Measurements from ENCODE around the gene MAP4K2. TPM values are rescaled to one million over a fixed set of nuclear protein-coding genes. Genes with fewer than 3 reads are reported as not detected.
"Not testable (repeated sequence)": the region's sequence is repeated elsewhere in the genome, so short reads cannot be mapped to it uniquely, and the experiment has no call there.

Gene MAP4K2
- total and polyA plus RNA-seq, 4 donors = 5.4 to 29.6 (median 11.1) TPM

DNA sequence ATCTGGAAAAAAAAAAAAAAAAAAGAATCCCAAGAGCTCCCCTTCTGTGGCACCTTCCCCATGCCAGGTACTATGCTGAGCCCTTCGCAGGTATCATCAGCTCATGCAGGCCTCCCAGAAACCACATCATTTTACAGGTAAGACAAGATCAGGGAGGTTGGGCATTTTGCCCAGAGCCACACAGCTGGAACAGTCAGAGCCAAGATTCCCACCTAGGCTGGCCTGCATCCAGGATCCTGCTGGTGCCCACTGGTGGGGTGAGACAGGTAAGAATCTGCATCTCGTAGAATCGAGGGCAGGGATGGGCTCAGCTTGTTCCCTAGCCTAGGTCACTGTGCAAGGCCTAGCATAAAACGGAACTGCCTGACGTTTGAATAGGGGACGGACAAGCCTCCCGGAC, 23.0 kb upstream of the MAP4K2 start:
- Histone ChIP-seq H3K9me3 (ENCODE audit: control insufficient read depth, low read length) (no peaks in the 10 kb centered on the region), H3K27ac (ENCODE audit: low read depth in 1 of 2, low read length in 2 of 2) (no peak overlapping the region), H3K4me3 (ENCODE audit: low read length in 2 of 2) (no peak overlapping the region), H3K36me3 (ENCODE audit: control insufficient read depth in 1 of 2, insufficient read depth in 2 of 2, low read length in 1 of 2) (no peaks in the 10 kb centered on the region), H3K27me3 (ENCODE audit: control insufficient read depth in 1 of 2, insufficient read depth in 2 of 2, low read length in 1 of 2) (no peaks in the 10 kb centered on the region), H3K4me1 (ENCODE audit: control insufficient read depth in 1 of 2, insufficient read depth in 2 of 2, low read length in 2 of 2) (no peaks in the 10 kb centered on the region)
- 85 to 97% methylated on average over 7 of the region's 7 CpGs for WGBS, 2 donors
- intact Hi-C loops (cut with DNase I) = no loop called here
- DNase-seq (no peak), ATAC-seq (ENCODE audit: low FRiP score) (no peak)

DNA sequence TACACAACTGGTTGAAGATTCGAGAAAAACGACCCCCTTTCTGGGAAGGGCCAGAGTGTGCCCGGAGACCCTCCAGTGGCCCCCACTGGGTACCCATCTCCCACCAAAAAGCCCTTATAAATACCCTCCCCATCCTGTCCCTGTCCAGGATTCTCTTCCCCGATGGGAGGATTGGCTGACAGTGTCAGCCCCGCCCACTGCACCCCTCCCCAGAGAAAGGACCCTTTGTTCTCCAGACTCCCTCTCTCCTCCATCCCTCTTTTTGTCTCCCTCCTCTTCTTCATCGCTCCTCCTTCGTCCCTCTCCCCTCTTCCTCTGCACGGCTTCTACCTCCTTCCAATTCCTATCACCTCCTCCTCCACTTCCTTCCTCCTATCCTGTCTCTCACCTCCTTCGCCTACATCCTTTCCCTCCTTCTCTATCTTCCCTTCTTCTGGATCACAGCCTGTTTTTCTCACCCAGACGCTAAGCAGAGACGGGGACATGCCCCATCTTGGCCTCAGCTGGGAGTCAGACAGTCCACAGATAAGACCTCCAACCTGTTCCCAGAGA, 20.6 kb upstream of the MAP4K2 start:
- H3K36me3 ChIP-seq (ENCODE audit: control insufficient read depth in 1 of 2, insufficient read depth in 2 of 2, low read length in 1 of 2) = no peaks in the 10 kb centered on the region
- no peak for ATAC-seq (ENCODE audit: low FRiP score)

DNA sequence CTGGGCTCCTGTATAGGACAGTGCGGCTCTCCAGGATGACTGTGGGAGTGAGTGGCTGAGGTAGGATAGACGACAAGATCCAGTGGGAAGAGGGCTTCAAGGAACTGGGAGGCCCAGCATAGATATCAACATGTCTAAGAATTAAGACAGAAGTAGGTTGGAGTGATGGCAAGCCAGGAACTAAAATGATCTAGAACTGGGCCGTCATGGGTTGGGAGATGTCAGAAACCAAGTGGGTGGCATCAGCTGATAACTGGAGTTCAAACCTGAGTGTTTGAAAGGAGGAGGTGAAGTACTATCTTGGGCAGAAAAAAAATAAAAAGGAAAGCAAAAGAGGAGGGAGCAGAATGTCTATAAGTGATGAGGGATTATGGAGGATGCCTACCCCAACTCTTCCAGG, 14.5 kb upstream of the MAP4K2 start:
- intact Hi-C loops (cut with DNase I) = no loop called here
- WGBS, 2 donors = 85 to 86% methylated on average over 3 of the region's 3 CpGs
- Histone ChIP-seq H3K4me3 (ENCODE audit: low read length in 2 of 2) (no peak overlapping the region), H3K9me3 (ENCODE audit: control insufficient read depth, low read length) (no peaks in the 10 kb centered on the region), H3K27ac (ENCODE audit: low read depth in 1 of 2, low read length in 2 of 2) (no peak overlapping the region), H3K27me3 (ENCODE audit: control insufficient read depth in 1 of 2, insufficient read depth in 2 of 2, low read length in 1 of 2) (no peaks in the 10 kb centered on the region), H3K36me3 (ENCODE audit: control insufficient read depth in 1 of 2, insufficient read depth in 2 of 2, low read length in 1 of 2) (no peaks in the 10 kb centered on the region), H3K4me1 (ENCODE audit: control insufficient read depth in 1 of 2, insufficient read depth in 2 of 2, low read length in 2 of 2) (no peaks in the 10 kb centered on the region)
- DNase-seq = no peak
- no peak for ATAC-seq (ENCODE audit: low FRiP score)

More for the DNA sequence above, 20.6 kb upstream of the MAP4K2 start:
- H3K27me3 ChIP-seq (ENCODE audit: control insufficient read depth in 1 of 2, insufficient read depth in 2 of 2, low read length in 1 of 2) = no peaks in the 10 kb centered on the region
- no peak for DNase-seq
- no peak overlapping the region for H3K27ac ChIP-seq (ENCODE audit: low read depth in 1 of 2, low read length in 2 of 2)
- intact Hi-C loops (cut with DNase I) = no loop called here
- no peak overlapping the region for H3K4me3 ChIP-seq (ENCODE audit: low read length in 2 of 2)
- H3K9me3 ChIP-seq (ENCODE audit: control insufficient read depth, low read length) = no peaks in the 10 kb centered on the region
- H3K4me1 ChIP-seq (ENCODE audit: control insufficient read depth in 1 of 2, insufficient read depth in 2 of 2, low read length in 2 of 2) = no peaks in the 10 kb centered on the region
- WGBS, 2 donors = 68 to 80% methylated on average over 11 of the region's 11 CpGs

DNA sequence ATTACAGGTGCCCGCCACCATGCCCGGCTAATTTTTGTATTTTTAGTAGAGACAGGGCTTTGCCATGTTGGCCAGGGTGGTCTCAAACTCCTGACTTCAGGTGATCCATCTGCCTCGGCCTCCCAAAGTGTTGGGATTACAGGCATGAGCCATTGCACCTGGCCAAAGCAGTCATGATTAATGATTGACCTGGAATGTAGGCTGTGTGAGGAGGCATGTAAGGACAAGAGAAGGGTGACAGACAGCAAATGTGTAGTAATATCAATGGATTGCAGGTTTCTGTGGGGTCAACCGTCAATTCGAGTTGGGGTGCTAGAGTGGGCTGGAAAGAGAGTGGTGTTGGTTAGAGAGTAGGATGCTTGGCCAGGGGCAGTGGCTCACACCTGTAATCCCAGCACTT, 12.4 kb upstream of the MAP4K2 start:
- H3K4me3 ChIP-seq (ENCODE audit: low read length in 2 of 2); H3K27ac ChIP-seq (ENCODE audit: low read depth in 1 of 2, low read length in 2 of 2); H3K9me3 ChIP-seq (ENCODE audit: control insufficient read depth, low read length); intact Hi-C loops (cut with DNase I); ATAC-seq (ENCODE audit: low FRiP score); H3K36me3 ChIP-seq (ENCODE audit: control insufficient read depth in 1 of 2, insufficient read depth in 2 of 2, low read length in 1 of 2); H3K27me3 ChIP-seq (ENCODE audit: control insufficient read depth in 1 of 2, insufficient read depth in 2 of 2, low read length in 1 of 2); H3K4me1 ChIP-seq (ENCODE audit: control insufficient read depth in 1 of 2, insufficient read depth in 2 of 2, low read length in 2 of 2); DNase-seq: not testable (repeated sequence)
- 90 to 94% methylated on average over 5 of the region's 5 CpGs for WGBS, 2 donors

DNA sequence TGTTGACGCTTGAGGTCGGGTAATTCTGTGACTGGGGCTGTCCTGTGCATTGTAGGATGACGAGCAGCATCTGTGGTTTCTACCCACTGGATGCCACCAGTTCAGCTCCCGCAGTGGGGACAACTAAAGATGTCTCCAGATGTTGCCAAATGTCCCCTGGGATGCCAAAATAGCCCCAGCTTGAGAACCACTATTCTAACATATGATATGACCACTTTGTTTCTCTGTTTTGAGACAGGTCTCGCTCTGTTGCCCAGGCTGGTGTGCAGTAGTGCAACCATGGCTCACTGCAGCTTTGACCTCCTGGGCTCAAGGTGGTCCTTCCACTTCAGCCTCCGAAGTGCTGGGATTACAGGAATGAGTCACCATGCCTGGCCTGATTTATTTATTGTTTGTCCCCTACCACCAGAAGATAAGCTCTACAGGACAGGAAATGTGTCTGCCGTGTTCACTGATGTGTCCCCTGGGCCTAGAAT, 11.7 kb upstream of the MAP4K2 start:
- no peaks in the 10 kb centered on the region for H3K9me3 ChIP-seq (ENCODE audit: control insufficient read depth, low read length)
- no peaks in the 10 kb centered on the region for H3K27me3 ChIP-seq (ENCODE audit: control insufficient read depth in 1 of 2, insufficient read depth in 2 of 2, low read length in 1 of 2)
- no peaks in the 10 kb centered on the region for H3K4me1 ChIP-seq (ENCODE audit: control insufficient read depth in 1 of 2, insufficient read depth in 2 of 2, low read length in 2 of 2)
- no peak overlapping the region for H3K27ac ChIP-seq (ENCODE audit: low read depth in 1 of 2, low read length in 2 of 2)
- H3K36me3 ChIP-seq (ENCODE audit: control insufficient read depth in 1 of 2, insufficient read depth in 2 of 2, low read length in 1 of 2) = no peaks in the 10 kb centered on the region
- intact Hi-C loops (cut with DNase I) = no loop called here
- no peak for ATAC-seq (ENCODE audit: low FRiP score)
- 59 to 60% methylated on average over 7 of the region's 7 CpGs for WGBS, 2 donors
- no peak overlapping the region for H3K4me3 ChIP-seq (ENCODE audit: low read length in 2 of 2)
- DNase-seq = no peak

DNA sequence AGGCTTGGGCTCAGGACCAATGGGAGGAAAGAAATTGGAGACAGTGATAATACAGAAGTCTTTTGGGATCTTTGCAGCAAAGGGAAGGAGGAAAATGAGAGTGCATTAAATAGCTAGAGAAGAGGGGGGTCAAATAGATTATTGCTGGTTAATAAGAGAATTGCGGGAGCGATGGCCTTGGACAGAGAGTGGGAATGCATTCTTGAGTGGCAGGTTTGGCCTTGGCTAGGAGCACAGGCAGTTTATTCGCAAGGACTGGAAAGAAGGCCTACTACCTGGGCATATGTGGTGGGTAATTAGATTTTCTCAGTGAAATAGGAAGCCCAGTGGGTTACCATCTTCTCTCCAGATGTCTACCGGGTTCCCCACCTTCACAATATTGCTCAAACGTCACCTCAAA, 10.8 kb upstream of the MAP4K2 start:
- H3K4me3 ChIP-seq (ENCODE audit: low read length in 2 of 2) = no peak overlapping the region
- no peaks in the 10 kb centered on the region for H3K36me3 ChIP-seq (ENCODE audit: control insufficient read depth in 1 of 2, insufficient read depth in 2 of 2, low read length in 1 of 2)
- H3K9me3 ChIP-seq (ENCODE audit: control insufficient read depth, low read length) = no peaks in the 10 kb centered on the region
- H3K27me3 ChIP-seq (ENCODE audit: control insufficient read depth in 1 of 2, insufficient read depth in 2 of 2, low read length in 1 of 2) = no peaks in the 10 kb centered on the region
- no peak for ATAC-seq (ENCODE audit: low FRiP score)
- no peak for DNase-seq
- H3K27ac ChIP-seq (ENCODE audit: low read depth in 1 of 2, low read length in 2 of 2) = no peak overlapping the region
- 88 to 90% methylated on average over 5 of the region's 5 CpGs for WGBS, 2 donors
- H3K4me1 ChIP-seq (ENCODE audit: control insufficient read depth in 1 of 2, insufficient read depth in 2 of 2, low read length in 2 of 2) = no peaks in the 10 kb centered on the region
- intact Hi-C loops (cut with DNase I) = no loop called here

DNA sequence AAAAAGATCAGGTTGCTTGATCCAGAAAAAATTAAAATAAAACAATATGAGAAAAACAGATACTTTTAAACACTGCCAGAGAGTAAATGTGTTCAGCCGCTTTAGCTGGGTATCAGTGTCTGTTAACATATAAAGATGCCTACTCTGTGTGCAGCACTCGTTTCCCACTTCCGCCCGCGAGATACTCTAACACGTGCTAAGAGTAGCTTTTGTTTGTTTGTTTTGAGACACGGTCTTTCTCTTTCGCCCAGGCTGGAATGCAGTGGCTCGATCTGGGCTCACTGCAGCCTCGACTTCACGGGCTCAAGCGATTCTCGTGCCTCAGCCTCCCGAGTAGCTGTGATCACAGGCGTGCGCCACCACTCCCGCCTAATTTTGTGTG, 7.9 kb upstream of the MAP4K2 start:
- no peak for ATAC-seq (ENCODE audit: low FRiP score)
- H3K4me1 ChIP-seq (ENCODE audit: control insufficient read depth in 1 of 2, insufficient read depth in 2 of 2, low read length in 2 of 2) = no peaks in the 10 kb centered on the region
- no peaks in the 10 kb centered on the region for H3K9me3 ChIP-seq (ENCODE audit: control insufficient read depth, low read length)
- WGBS, 2 donors = 42 to 45% methylated on average over 17 of the region's 17 CpGs
- no peaks in the 10 kb centered on the region for H3K36me3 ChIP-seq (ENCODE audit: control insufficient read depth in 1 of 2, insufficient read depth in 2 of 2, low read length in 1 of 2)
- DNase-seq = no peak
- H3K27me3 ChIP-seq (ENCODE audit: control insufficient read depth in 1 of 2, insufficient read depth in 2 of 2, low read length in 1 of 2) = no peaks in the 10 kb centered on the region
- H3K27ac ChIP-seq (ENCODE audit: low read depth in 1 of 2, low read length in 2 of 2) = no peak overlapping the region
- intact Hi-C loops (cut with DNase I) = no loop called here
- peak overlapping the region in 1 of 2 donors; percentile 15 for H3K4me3 ChIP-seq (ENCODE audit: low read length in 2 of 2)

DNA sequence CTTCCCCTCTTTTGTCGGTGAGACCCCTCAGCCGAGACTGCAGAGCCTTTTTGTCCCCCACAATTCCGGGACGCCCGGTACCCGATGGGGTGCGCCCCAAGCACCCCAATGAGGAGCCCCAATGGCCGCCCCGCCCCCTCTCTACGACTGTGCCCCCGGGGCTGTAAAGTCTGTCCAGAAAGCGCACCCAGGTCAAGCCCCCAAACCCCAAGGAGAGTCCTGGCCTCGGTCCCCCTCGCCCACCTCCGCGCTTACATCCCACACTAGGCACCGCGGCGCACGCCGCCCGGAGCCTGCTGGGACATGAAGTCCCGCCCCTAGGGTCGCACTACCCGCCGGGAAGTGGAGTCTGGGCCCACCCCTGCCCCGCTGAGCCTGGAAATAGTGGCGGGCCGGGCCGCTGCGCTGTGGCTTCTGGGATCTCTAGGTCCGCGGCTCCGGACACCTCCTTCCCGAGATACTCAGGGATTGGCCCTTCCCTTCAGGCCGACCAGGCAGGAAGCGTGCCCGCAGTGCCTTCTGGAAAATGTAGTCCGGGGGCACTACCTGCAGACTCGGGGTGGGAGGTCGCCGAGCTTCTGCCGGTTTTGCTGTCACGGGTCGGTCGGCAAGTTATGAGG, 7.4 kb upstream of the MAP4K2 start, which contains the start of gene MEN1:
Gene MEN1, minus strand, starts transcription at position 281 of the 620 bp plus-strand sequence. CDS start 442 bp downstream, outside the sequence.
- Histone ChIP-seq H3K27ac (ENCODE audit: low read depth in 1 of 2, low read length in 2 of 2) (no peak within 1 kb of the TSS), H3K4me3 (ENCODE audit: low read length in 2 of 2) (peak within 1 kb of the TSS; percentile 63 to 86), H3K9me3 (ENCODE audit: control insufficient read depth, low read length) (no peaks in the 10 kb centered on the region), H3K4me1 (ENCODE audit: control insufficient read depth in 1 of 2, insufficient read depth in 2 of 2, low read length in 2 of 2) (no peaks in the 10 kb centered on the region), H3K27me3 (ENCODE audit: control insufficient read depth in 1 of 2, insufficient read depth in 2 of 2, low read length in 1 of 2) (no peaks in the 10 kb centered on the region), H3K36me3 (ENCODE audit: control insufficient read depth in 1 of 2, insufficient read depth in 2 of 2, low read length in 1 of 2) (no peaks in the 10 kb centered on the region)
- DNase-seq (peak; percentile 98), ATAC-seq (ENCODE audit: low FRiP score) (peak; percentile 98)
- WGBS, 2 donors = 0% methylated on average over 45 to 46 of the region's 46 CpGs
- intact Hi-C loops (cut with DNase I) = no loop called here

DNA sequence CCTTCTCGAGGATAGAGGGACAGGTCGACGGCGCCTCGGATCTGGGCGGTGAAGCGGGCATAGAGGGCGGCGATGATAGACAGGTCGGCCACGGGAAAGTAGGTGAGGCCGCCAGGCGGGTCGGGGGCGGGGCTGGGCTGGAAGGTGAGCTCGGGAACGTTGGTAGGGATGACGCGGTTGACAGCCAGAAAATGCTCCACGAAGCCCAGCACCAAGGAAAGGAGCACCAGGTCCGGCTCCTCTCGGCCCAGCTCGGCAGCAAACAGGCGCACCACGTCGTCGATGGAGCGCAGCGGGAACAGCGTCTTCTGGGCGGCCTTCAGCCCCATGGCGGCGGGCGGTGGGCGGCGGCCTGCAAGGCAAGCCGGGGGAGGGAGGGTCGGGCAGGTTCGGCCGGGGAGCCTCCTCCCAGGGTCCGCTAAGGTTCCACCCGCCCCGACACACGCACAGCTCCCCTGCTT, 6.8 kb upstream of the MAP4K2 start:
- H3K36me3 ChIP-seq (ENCODE audit: control insufficient read depth in 1 of 2, insufficient read depth in 2 of 2, low read length in 1 of 2) = no peaks in the 10 kb centered on the region
- H3K27me3 ChIP-seq (ENCODE audit: control insufficient read depth in 1 of 2, insufficient read depth in 2 of 2, low read length in 1 of 2) = no peaks in the 10 kb centered on the region
- H3K4me1 ChIP-seq (ENCODE audit: control insufficient read depth in 1 of 2, insufficient read depth in 2 of 2, low read length in 2 of 2) = no peaks in the 10 kb centered on the region
- H3K4me3 ChIP-seq (ENCODE audit: low read length in 2 of 2) = peak overlapping the region; percentile 63 to 86
- WGBS, 2 donors = 2 to 3% methylated on average over 40 to 44 of the region's 44 CpGs
- DNase-seq = no peak
- H3K27ac ChIP-seq (ENCODE audit: low read depth in 1 of 2, low read length in 2 of 2) = no peak overlapping the region
- ATAC-seq (ENCODE audit: low FRiP score) = peak; percentile 24
- no peaks in the 10 kb centered on the region for H3K9me3 ChIP-seq (ENCODE audit: control insufficient read depth, low read length)
- intact Hi-C loops (cut with DNase I) = no loop called here
